K562 (cell line): Measurements from ENCODE around the gene RACGAP1. TPM values are rescaled to one million over a fixed set of nuclear protein-coding genes. Genes with fewer than 3 reads are reported as not detected.

Source experiments
- COPS2 ChIP-seq: fragments of 450-650 bp; conservative IDR thresholded peaks from 2 replicates; pipeline ENCODE4 v1.6.1; 2016; ENCODE audit warnings: mild to moderate bottlenecking, moderate library complexity
- E2F6 ChIP-seq, 2 experiments: IDR thresholded peaks; 2 replicates each; pipeline ENCODE4 v1.6.1; 2011; ENCODE audit warnings: borderline replicate concordance in 1 of 2, control low read depth in 1 of 2, low read depth in 1 of 2, low read length in 1 of 2, mild to moderate bottlenecking in 1 of 2, mixed read lengths in 1 of 2, moderate library complexity in 1 of 2; ENCODE audit not compliant: insufficient read depth in 1 of 2, insufficient read length in 1 of 2, poor library complexity in 1 of 2, severe bottlenecking in 1 of 2; ENCODE audit errors: extremely low read depth in 1 of 2
- ELF2 ChIP-seq: fragments of 250-450 bp; sonication (Bioruptor Pico); IDR thresholded peaks from 2 replicates; pipeline ENCODE4 v1.5.0; 2021; ENCODE audit warnings: mild to moderate bottlenecking
- GTF2E2 ChIP-seq: fragments of 200-800 bp; sonication (Bioruptor generic); IDR thresholded peaks from 2 replicates; pipeline ENCODE4 v1.6.1; 2016; ENCODE audit warnings: missing genetic modification characterization, missing compliant biosample characterization
- HNRNPLL ChIP-seq: fragments of 200-400 bp; formaldehyde crosslinking; IDR thresholded peaks from 2 replicates; pipeline ENCODE4 v1.6.1; 2017; ENCODE audit warnings: low read length, low read depth, mild to moderate bottlenecking; ENCODE audit not compliant: poor library complexity, severe bottlenecking
- KAT2B ChIP-seq: IDR thresholded peaks from one replicate; pipeline ENCODE4 v1.6.1; 2012; ENCODE audit warnings: low read depth, mild to moderate bottlenecking, control low read depth, inconsistent platforms, low read length, moderate library complexity
- MAZ ChIP-seq, 2 experiments: fragments of 450-650 bp in 1 of 2; sonication (generic) in 1 of 2; formaldehyde crosslinking; IDR thresholded peaks in 1 of 2; conservative IDR thresholded peaks in 1 of 2; 2 replicates each; pipeline versions ENCODE4 v1.4.0 to v1.5.0; 2020; ENCODE audit warnings: mild to moderate bottlenecking in 1 of 2, missing genetic modification reagents in 1 of 2
- MITF ChIP-seq: IDR thresholded peaks from 2 replicates; pipeline ENCODE4 v1.6.1; 2014; ENCODE audit warnings: antibody characterized with exemption
- PTBP1 ChIP-seq: fragments of 200-400 bp; formaldehyde crosslinking; IDR thresholded peaks from 2 replicates; pipeline ENCODE4 v1.6.1; 2017; ENCODE audit warnings: low read depth, low read length
- PURB ChIP-seq: sonication (generic); formaldehyde crosslinking; IDR thresholded peaks from 2 replicates; pipeline ENCODE4 v1.9.0; 2021; ENCODE audit warnings: low read depth, mild to moderate bottlenecking, missing genetic modification reagents
- RFX7 ChIP-seq: fragments of 250-450 bp; sonication (Bioruptor Pico); IDR thresholded peaks from 2 replicates; pipeline ENCODE4 v1.5.1; 2021; ENCODE audit warnings: mild to moderate bottlenecking
- STAG1 ChIP-seq: sonication (generic); formaldehyde crosslinking; IDR thresholded peaks from 2 replicates; pipeline ENCODE4 v1.5.0; 2020; ENCODE audit warnings: missing genetic modification reagents, borderline replicate concordance
- TEAD4 ChIP-seq, 2 experiments: sonication (generic) in 1 of 2; formaldehyde crosslinking in 1 of 2; IDR thresholded peaks; 2 replicates each; pipeline versions ENCODE4 v1.6.1 to v1.8.0; 2012 to 2022; ENCODE audit warnings: borderline replicate concordance in 1 of 2, inconsistent platforms in 1 of 2, low read length in 1 of 2, mild to moderate bottlenecking in 1 of 2, missing genetic modification reagents in 1 of 2
- ZNF224 ChIP-seq: sonication (generic); formaldehyde crosslinking; IDR thresholded peaks from 2 replicates; pipeline ENCODE4 v1.8.0; 2022; ENCODE audit warnings: mild to moderate bottlenecking, missing genetic modification reagents
- ZNF282 ChIP-seq: sonication (generic); formaldehyde crosslinking; IDR thresholded peaks from 2 replicates; pipeline ENCODE4 v1.8.1; 2023; ENCODE audit warnings: missing genetic modification reagents
- ZNF316 ChIP-seq: fragments of 450-650 bp; IDR thresholded peaks from 2 replicates; pipeline ENCODE4 v1.6.1; 2016
- ZNF79 ChIP-seq: fragments of 250-450 bp; sonication (Bioruptor Pico); IDR thresholded peaks from 2 replicates; pipeline ENCODE4 v1.4.0; 2020; ENCODE audit warnings: low read depth, mild to moderate bottlenecking, moderate library complexity
- polyA plus RNA-seq, 8 experiments: library from polyadenylated mRNA; depleted of rRNA in 4 of 8; stranded (reverse) in 5 of 8; unstranded in 3 of 8; fragments of >200 nt; fragmentation: Nextera tagmentation in 2 of 8; fragmentation: Illumina TruSeq in 1 of 8; extraction: Ambion mirVana in 2 of 8; extraction: Trizol in 1 of 8; gene quantifications; 2 replicates each; pipeline versions ENCODE4 v1.2.1 to v1.2.3, GENCODE V29; 2011 to 2014; ENCODE audit warnings: inconsistent platforms in 1 of 8, missing spikeins in 1 of 8
- total RNA-seq, 7 experiments: library from RNA; depleted of rRNA in 6 of 7; stranded (reverse); fragments of >200 nt in 6 of 7; fragmentation: Illumina TruSeq in 2 of 7; extraction: Trizol in 2 of 7; gene quantifications; 2 replicates each; pipeline versions ENCODE4 v1.2.1 to v1.2.3, GENCODE V29; 2011 to 2021; ENCODE audit warnings: low replicate concordance in 1 of 7
- TF ChIP-seq, protein P1 (sequence below): sonication (generic); formaldehyde crosslinking; IDR thresholded peaks from 2 replicates; pipeline ENCODE4 v1.8.1; 2023; ENCODE audit warnings: mild to moderate bottlenecking, missing genetic modification reagents
- TF ChIP-seq, protein P2 (sequence below): fragments of 200-800 bp; sonication (Bioruptor generic); IDR thresholded peaks from 2 replicates; pipeline ENCODE4 v1.6.1; 2017; ENCODE audit warnings: missing genetic modification characterization, missing compliant biosample characterization

RACGAP1 gene
- total and polyA plus RNA-seq, 9 of the 15 experiments (the other 6 are each of a cell fraction or from before 2014, with no cell fraction given), result 56.4 to 92.9 (median 71.8) TPM

DNA sequence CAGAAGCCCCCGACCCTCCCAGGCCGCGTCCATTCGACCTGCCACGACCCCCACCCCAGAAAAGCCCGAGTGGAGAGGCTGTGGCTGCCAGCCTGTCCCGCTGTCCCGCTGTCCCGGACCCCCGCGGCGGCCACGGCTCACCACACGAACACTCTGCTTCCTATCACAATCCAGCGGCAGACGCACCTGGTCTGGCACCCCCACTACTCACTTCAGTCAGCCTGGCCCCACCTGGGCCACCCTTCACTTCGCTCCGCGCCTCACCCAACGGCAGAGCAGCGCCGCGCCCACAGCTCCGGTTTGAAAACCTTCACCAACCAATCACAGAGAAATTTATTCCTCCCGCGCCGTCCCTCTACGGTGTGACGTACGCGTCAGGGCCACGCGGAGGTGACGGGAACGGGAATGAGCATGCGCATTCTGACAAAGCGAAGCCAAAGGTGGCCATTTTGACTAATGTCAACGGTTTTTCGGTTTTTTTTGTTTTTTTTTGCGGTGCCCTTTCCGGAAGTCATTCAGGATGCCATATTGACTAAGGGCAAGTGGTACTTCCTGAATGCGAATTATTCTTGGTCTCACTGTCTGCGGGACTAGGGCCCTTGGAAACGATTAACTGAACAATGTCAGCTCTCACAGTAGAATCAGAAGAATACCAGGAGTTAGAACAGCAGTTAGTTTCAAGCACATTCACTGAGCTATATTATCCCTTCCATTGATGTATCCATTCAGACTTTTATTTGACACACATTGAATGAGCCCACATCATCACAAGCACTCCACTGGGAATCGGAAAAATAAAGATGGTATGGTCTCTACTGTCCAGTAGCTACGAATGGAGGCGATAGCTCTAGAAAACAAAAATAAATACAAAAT, at the start of gene RACGAP1 (continued):
- TF ChIP-seq E2F6 (IDR thresholded peaks at IDR 0.05; ENCODE audit: borderline replicate concordance in 1 of 2, extremely low read depth in 1 of 2, insufficient read depth in 1 of 2, insufficient read length in 1 of 2, low read depth in 1 of 2, low read length in 1 of 2, poor library complexity in 1 of 2, severe bottlenecking in 1 of 2) (peak; percentile 49 to 73), PURB (CRISPR knock-in tag) (no peak), PTBP1 (no peak), COPS2 (no peak), ELF2 (CRISPR knock-in tag) (peak; percentile 82; the same call in 1 of the 2 replicates), ZNF224 (CRISPR knock-in tag) (no peak), MITF (no peak), MAZ (CRISPR knock-in tag; conservative IDR thresholded peaks at IDR 0.05 in 1 of 2, IDR thresholded peaks at IDR 0.05 in 1 of 2) (no peak; a peak in 1 of 4 replicates), STAG1 (no peak), RFX7 (CRISPR knock-in tag) (no peak), KAT2B (no peak), ZNF79 (no peak), ZNF282 (no peak), GTF2E2 (peak; percentile 81), ZNF316 (peak; percentile 23; the same call in 1 of the 2 replicates), TEAD4 (IDR thresholded peaks at IDR 0.05; ENCODE audit: low read length) (no peak), TEAD4 (CRISPR knock-in tag; IDR thresholded peaks at IDR 0.05; ENCODE audit: borderline replicate concordance) (no peak), HNRNPLL (peak; percentile 58)
- TF ChIP-seq, protein P1, sequence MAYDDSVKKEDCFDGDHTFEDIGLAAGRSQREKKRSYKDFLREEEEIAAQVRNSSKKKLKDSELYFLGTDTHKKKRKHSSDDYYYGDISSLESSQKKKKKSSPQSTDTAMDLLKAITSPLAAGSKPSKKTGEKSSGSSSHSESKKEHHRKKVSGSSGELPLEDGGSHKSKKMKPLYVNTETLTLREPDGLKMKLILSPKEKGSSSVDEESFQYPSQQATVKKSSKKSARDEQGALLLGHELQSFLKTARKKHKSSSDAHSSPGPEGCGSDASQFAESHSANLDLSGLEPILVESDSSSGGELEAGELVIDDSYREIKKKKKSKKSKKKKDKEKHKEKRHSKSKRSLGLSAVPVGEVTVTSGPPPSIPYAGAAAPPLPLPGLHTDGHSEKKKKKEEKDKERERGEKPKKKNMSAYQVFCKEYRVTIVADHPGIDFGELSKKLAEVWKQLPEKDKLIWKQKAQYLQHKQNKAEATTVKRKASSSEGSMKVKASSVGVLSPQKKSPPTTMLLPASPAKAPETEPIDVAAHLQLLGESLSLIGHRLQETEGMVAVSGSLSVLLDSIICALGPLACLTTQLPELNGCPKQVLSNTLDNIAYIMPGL (CRISPR knock-in tag), result no peak
- TF ChIP-seq, protein P2, sequence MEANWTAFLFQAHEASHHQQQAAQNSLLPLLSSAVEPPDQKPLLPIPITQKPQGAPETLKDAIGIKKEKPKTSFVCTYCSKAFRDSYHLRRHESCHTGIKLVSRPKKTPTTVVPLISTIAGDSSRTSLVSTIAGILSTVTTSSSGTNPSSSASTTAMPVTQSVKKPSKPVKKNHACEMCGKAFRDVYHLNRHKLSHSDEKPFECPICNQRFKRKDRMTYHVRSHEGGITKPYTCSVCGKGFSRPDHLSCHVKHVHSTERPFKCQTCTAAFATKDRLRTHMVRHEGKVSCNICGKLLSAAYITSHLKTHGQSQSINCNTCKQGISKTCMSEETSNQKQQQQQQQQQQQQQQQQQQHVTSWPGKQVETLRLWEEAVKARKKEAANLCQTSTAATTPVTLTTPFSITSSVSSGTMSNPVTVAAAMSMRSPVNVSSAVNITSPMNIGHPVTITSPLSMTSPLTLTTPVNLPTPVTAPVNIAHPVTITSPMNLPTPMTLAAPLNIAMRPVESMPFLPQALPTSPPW (CRISPR knock-in tag), result 0 out of 2 replicates have a peak, but pooled peaks have one; percentile 32
